ENCODE data around the gene ZNF70.

DNA sequence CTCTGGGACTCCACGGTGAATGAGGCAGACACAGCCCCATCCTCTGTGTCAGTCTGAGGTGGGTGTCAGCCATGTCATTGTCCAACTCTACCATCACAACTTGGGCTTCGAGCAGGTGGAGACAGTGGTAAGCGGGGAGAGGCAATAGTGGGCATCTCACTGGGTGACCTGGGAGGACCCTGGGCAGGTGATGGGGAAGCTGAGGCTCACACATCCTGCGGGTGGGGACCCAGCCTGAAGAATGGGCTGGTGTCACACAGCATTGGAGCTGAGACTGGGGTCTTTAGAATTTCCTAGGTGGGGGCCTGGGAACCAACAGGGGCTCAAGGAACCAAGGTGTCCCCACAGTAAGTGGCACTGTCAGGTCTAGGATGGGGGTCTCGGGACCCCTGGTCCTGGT lies 28.8 kb upstream of the ZNF70 start:
- TF ChIP-seq, protein P1, sequence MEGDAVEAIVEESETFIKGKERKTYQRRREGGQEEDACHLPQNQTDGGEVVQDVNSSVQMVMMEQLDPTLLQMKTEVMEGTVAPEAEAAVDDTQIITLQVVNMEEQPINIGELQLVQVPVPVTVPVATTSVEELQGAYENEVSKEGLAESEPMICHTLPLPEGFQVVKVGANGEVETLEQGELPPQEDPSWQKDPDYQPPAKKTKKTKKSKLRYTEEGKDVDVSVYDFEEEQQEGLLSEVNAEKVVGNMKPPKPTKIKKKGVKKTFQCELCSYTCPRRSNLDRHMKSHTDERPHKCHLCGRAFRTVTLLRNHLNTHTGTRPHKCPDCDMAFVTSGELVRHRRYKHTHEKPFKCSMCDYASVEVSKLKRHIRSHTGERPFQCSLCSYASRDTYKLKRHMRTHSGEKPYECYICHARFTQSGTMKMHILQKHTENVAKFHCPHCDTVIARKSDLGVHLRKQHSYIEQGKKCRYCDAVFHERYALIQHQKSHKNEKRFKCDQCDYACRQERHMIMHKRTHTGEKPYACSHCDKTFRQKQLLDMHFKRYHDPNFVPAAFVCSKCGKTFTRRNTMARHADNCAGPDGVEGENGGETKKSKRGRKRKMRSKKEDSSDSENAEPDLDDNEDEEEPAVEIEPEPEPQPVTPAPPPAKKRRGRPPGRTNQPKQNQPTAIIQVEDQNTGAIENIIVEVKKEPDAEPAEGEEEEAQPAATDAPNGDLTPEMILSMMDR (IDR thresholded peaks at IDR 0.05) = no peak
- TF ChIP-seq TCF7L2 (IDR thresholded peaks at IDR 0.05; ENCODE audit: low read depth, low read length) (no peak), POLR2AphosphoS5 (IDR thresholded peaks at IDR 0.05; ENCODE audit: low read depth, low read length) (no peak), SIN3A (IDR thresholded peaks at IDR 0.05; ENCODE audit: borderline replicate concordance, insufficient read depth, low read depth, low read length) (no peak)
